ENCODE data around the gene GRIA3. TPM values are rescaled to one million over a fixed set of nuclear protein-coding genes. Genes with fewer than 3 reads are reported as not detected.
A peak's percentile ranks its signal among the peaks of the same experiment; 100 is the strongest.
"Not testable (repeated sequence)": the region's sequence is repeated elsewhere in the genome, so short reads cannot be mapped to it uniquely, and the experiment has no call there.

The GRIA3 gene
- total RNA-seq, 8 experiments from 2014 or later: 0.28 to 11.3 (median 6.8) TPM; not detected in 1

- no peak for ATAC-seq (replicated peaks in 6 of 8)
- in situ Hi-C loops (cut with MboI; ENCODE audit: low pct_unique_long_range_greater_than_20kb in 2 of 9, low sequenced_read_pairs in 9 of 9, unreplicated experiment in 9 of 9): no loop called here
- H3K4me1 ChIP-seq (replicated peaks in 1 of 2): no peaks in the 10 kb centered on the region
- no peak overlapping the region for H3K4me3 ChIP-seq
- WGBS, 10 experiments: 17 to 40% methylated on average over 1 of the region's 1 CpG; no CpG with 5 or more reads in 8 of the 10 experiments
- no peak overlapping the region for H3K27ac ChIP-seq
Measured at GRCh38 chrX:123493857-123494256, 309.8 kb downstream of the GRIA3 start.

GRCh38 chrX:123499787-123500186 is 315.7 kb downstream of the GRIA3 start:
- no peak for ATAC-seq (replicated peaks in 6 of 8)
- WGBS, 10 experiments: 70 to 100% methylated on average over 3 to 4 of the region's 7 CpGs; no CpG with 5 or more reads in 8 of the 10 experiments
- H3K4me3 ChIP-seq: no peak overlapping the region
- no peak overlapping the region for H3K27ac ChIP-seq
- in situ Hi-C loops (cut with MboI; ENCODE audit: low pct_unique_long_range_greater_than_20kb in 2 of 9, low sequenced_read_pairs in 9 of 9, unreplicated experiment in 9 of 9): no loop called here
- H3K4me1 ChIP-seq (replicated peaks in 1 of 2): no peaks in the 10 kb centered on the region

- 75 to 78% methylated on average over 2 of the region's 2 CpGs; no CpG with 5 or more reads in 8 of the 10 experiments for WGBS, 10 experiments
- no peak for ATAC-seq (replicated peaks in 6 of 8)
Measured at GRCh38 chrX:123504047-123504446, 320.0 kb downstream of the GRIA3 start.

GRCh38 chrX:123504630-123505270 is 320.7 kb downstream of the GRIA3 start:
- no peak for ATAC-seq (replicated peaks in 6 of 8)

More at GRCh38 chrX:123504047-123504446, 320.0 kb downstream of the GRIA3 start:
- no peak overlapping the region for H3K4me3 ChIP-seq
- no peak overlapping the region for H3K27ac ChIP-seq
- in situ Hi-C loops (cut with MboI; ENCODE audit: low pct_unique_long_range_greater_than_20kb in 2 of 9, low sequenced_read_pairs in 9 of 9, unreplicated experiment in 9 of 9): no loop called here
- no peaks in the 10 kb centered on the region for H3K4me1 ChIP-seq (replicated peaks in 1 of 2)

GRCh38 chrX:123513585-123514278 is 329.7 kb downstream of the GRIA3 start:
- H3K4me1 ChIP-seq (replicated peaks in 1 of 2): no peaks in the 10 kb centered on the region
- H3K27ac ChIP-seq: no peak overlapping the region
- in situ Hi-C loops (cut with MboI; ENCODE audit: low pct_unique_long_range_greater_than_20kb in 2 of 9, low sequenced_read_pairs in 9 of 9, unreplicated experiment in 9 of 9): no loop called here
- H3K4me3 ChIP-seq: no peak overlapping the region
- ATAC-seq (replicated peaks in 6 of 8): no peak
- WGBS, 10 experiments: 14 to 80% (median 47%) methylated on average over 1 to 6 of the region's 6 CpGs; no CpG with 5 or more reads in 3 of the 10 experiments

More at GRCh38 chrX:123504630-123505270, 320.7 kb downstream of the GRIA3 start:
- 0 to 38% methylated on average over 1 to 3 of the region's 3 CpGs; no CpG with 5 or more reads in 8 of the 10 experiments for WGBS, 10 experiments
- no peak overlapping the region for H3K27ac ChIP-seq
- H3K4me3 ChIP-seq: no peak overlapping the region
- H3K4me1 ChIP-seq (replicated peaks in 1 of 2): no peaks in the 10 kb centered on the region
- in situ Hi-C loops (cut with MboI; ENCODE audit: low pct_unique_long_range_greater_than_20kb in 2 of 9, low sequenced_read_pairs in 9 of 9, unreplicated experiment in 9 of 9): no loop called here

- WGBS, 10 experiments: 85 to 97% (median 88%) methylated on average over 6 to 12 of the region's 26 CpGs; no CpG with 5 or more reads in 7 of the 10 experiments
- not testable (repeated sequence) for ATAC-seq (replicated peaks in 6 of 8)
Measured at GRCh38 chrX:123514279-123514640, 330.2 kb downstream of the GRIA3 start.

GRCh38 chrX:123518791-123519190 is 334.7 kb downstream of the GRIA3 start:
- Histone ChIP-seq H3K4me3 (no peak overlapping the region), H3K27ac (no peak overlapping the region), H3K4me1 (replicated peaks in 1 of 2) (no peaks in the 10 kb centered on the region)
- no peak for ATAC-seq (replicated peaks in 6 of 8)
- 0 to 86% (median 50%) methylated on average over 1 to 2 of the region's 2 CpGs; no CpG with 5 or more reads in 5 of the 10 experiments for WGBS, 10 experiments
- in situ Hi-C loops (cut with MboI; ENCODE audit: low pct_unique_long_range_greater_than_20kb in 2 of 9, low sequenced_read_pairs in 9 of 9, unreplicated experiment in 9 of 9): no loop called here

More at GRCh38 chrX:123514279-123514640, 330.2 kb downstream of the GRIA3 start:
- H3K4me1 ChIP-seq (replicated peaks in 1 of 2); H3K27ac ChIP-seq; H3K4me3 ChIP-seq; in situ Hi-C loops (cut with MboI; ENCODE audit: low pct_unique_long_range_greater_than_20kb in 2 of 9, low sequenced_read_pairs in 9 of 9, unreplicated experiment in 9 of 9): not testable (repeated sequence)

GRCh38 chrX:123525123-123525725 is 341.1 kb downstream of the GRIA3 start:
- no peak overlapping the region for H3K27ac ChIP-seq
- peak in 6 of 8 experiments; percentile 29 to 75 (median 38) for ATAC-seq (replicated peaks in 6 of 8)
- no peak overlapping the region for H3K4me3 ChIP-seq
- in situ Hi-C loops (cut with MboI; ENCODE audit: low pct_unique_long_range_greater_than_20kb in 2 of 9, low sequenced_read_pairs in 9 of 9, unreplicated experiment in 9 of 9): no loop called here
- no peaks in the 10 kb centered on the region for H3K4me1 ChIP-seq (replicated peaks in 1 of 2)
- 20 to 100% (median 31%) methylated on average over 1 of the region's 2 CpGs; no CpG with 5 or more reads in 4 of the 10 experiments for WGBS, 10 experiments

GRCh38 chrX:123530726-123531125 is 346.6 kb downstream of the GRIA3 start:
- ATAC-seq (replicated peaks in 6 of 8); H3K4me1 ChIP-seq (replicated peaks in 1 of 2); H3K27ac ChIP-seq; in situ Hi-C loops (cut with MboI; ENCODE audit: low pct_unique_long_range_greater_than_20kb in 2 of 9, low sequenced_read_pairs in 9 of 9, unreplicated experiment in 9 of 9); H3K4me3 ChIP-seq: not testable (repeated sequence)
- 0 to 50% methylated on average over 1 of the region's 1 CpG; no CpG with 5 or more reads in 8 of the 10 experiments for WGBS, 10 experiments
